Measurements from ENCODE around the gene ORM2.
"Not testable (repeated sequence)": the region's sequence is repeated elsewhere in the genome, so short reads cannot be mapped to it uniquely, and the experiment has no call there.

The ORM2 gene

GRCh38 chr9:114311571-114312512 is 17.8 kb upstream of the ORM2 start:
- H3K4me3 ChIP-seq: no peak overlapping the region
- H3K27ac ChIP-seq: no peak overlapping the region

- Histone ChIP-seq H3K4me3 (no peak overlapping the region), H3K27ac (no peak overlapping the region)
Observed at GRCh38 chr9:114312513-114312875, 17.2 kb upstream of the ORM2 start.

GRCh38 chr9:114313186-114313585 is 16.5 kb upstream of the ORM2 start:
- no peak overlapping the region for H3K4me3 ChIP-seq

GRCh38 chr9:114314256-114314867 is 15.3 kb upstream of the ORM2 start:
- Histone ChIP-seq H3K27ac (no peak overlapping the region), H3K4me3 (no peak overlapping the region)

More at GRCh38 chr9:114313186-114313585, 16.5 kb upstream of the ORM2 start:
- no peak overlapping the region for H3K27ac ChIP-seq

GRCh38 chr9:114314881-114315722 is 14.6 kb upstream of the ORM2 start:
- Histone ChIP-seq H3K27ac (no peak overlapping the region), H3K4me3 (no peak overlapping the region)

- Histone ChIP-seq H3K4me3 (no peak overlapping the region), H3K27ac (no peak overlapping the region)
Observed at GRCh38 chr9:114315723-114316363, 13.8 kb upstream of the ORM2 start.

GRCh38 chr9:114316605-114317230 is 13.0 kb upstream of the ORM2 start:
- Histone ChIP-seq H3K27ac (no peak overlapping the region), H3K4me3 (no peak overlapping the region)

GRCh38 chr9:114317665-114318357 is 11.9 kb upstream of the ORM2 start:
- H3K27ac ChIP-seq: no peak overlapping the region
- no peak overlapping the region for H3K4me3 ChIP-seq

GRCh38 chr9:114318416-114318815 is 11.3 kb upstream of the ORM2 start:
- no peak overlapping the region for H3K27ac ChIP-seq
- H3K4me3 ChIP-seq: no peak overlapping the region

GRCh38 chr9:114319147-114319546 is 10.5 kb upstream of the ORM2 start:
- Histone ChIP-seq H3K4me3 (no peak overlapping the region), H3K27ac (no peak overlapping the region)

- H3K4me3 ChIP-seq, H3K27ac ChIP-seq: not testable (repeated sequence)
Observed at GRCh38 chr9:114320710-114321109, 9.0 kb upstream of the ORM2 start.

- H3K4me3 ChIP-seq: no peak overlapping the region
- H3K27ac ChIP-seq: no peak overlapping the region
Observed at GRCh38 chr9:114321759-114322158, 7.9 kb upstream of the ORM2 start.

- not testable (repeated sequence) for H3K27ac ChIP-seq, H3K4me3 ChIP-seq
Observed at GRCh38 chr9:114322160-114322818, 7.4 kb upstream of the ORM2 start.

GRCh38 chr9:114322831-114323531 is 6.7 kb upstream of the ORM2 start, which contains the start of gene ORM1:
TSS of gene ORM1 (plus strand) at chr9:114323098. CDS start at chr9:114323134, 36 bp downstream.
- H3K27ac ChIP-seq, H3K4me3 ChIP-seq: not testable (repeated sequence)

- H3K27ac ChIP-seq: not testable (repeated sequence)
Observed at GRCh38 chr9:114323849-114324248, 5.8 kb upstream of the ORM2 start.

GRCh38 chr9:114324492-114324891 is 5.2 kb upstream of the ORM2 start:
- H3K4me3 ChIP-seq: no peak overlapping the region
- H3K27ac ChIP-seq: no peak overlapping the region

More at GRCh38 chr9:114323849-114324248, 5.8 kb upstream of the ORM2 start:
- not testable (repeated sequence) for H3K4me3 ChIP-seq

- H3K27ac ChIP-seq, H3K4me3 ChIP-seq: not testable (repeated sequence)
Observed at GRCh38 chr9:114324965-114325364, 4.7 kb upstream of the ORM2 start.
